ENCODE measurements around the gene ARFIP2. TPM values are rescaled to one million over a fixed set of nuclear protein-coding genes. Genes with fewer than 3 reads are reported as not detected.

Gene ARFIP2
- total RNA-seq, 4 donors from 2014 or later = 86.7 to 124 (median 96.2) TPM

GRCh38 chr11:6485661-6486060, 4.5 kb upstream of the ARFIP2 start:
- H3K9me3 ChIP-seq = no peaks in the 10 kb centered on the region
- peaks cover 0 to 14% of the 10 kb centered on the region in 2 donors for H3K36me3 ChIP-seq
- no peak overlapping the region for H3K27ac ChIP-seq

DNA sequence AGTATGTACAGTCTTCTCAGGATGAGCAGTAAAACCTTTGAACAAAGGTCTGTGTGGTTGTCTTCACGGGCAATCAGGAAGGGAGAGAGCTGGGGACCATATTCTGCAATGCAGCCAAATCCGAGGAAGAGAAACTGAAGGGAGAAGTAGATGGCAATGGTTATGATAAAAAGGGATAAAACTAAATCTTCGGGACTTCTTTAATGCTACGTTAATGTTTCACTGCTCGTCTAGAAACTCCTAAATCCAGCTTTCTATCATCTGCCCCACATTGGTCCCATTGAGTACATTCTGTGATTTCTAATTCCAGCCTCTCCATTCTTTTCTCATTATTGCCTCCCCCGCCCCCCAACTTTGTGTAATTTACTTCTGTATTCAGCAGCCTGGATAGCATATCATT, 1.9 kb upstream of the ARFIP2 start:
- H3K27ac ChIP-seq = no peak overlapping the region
- H3K36me3 ChIP-seq = peaks cover 6 to 15% of the 10 kb centered on the region in 2 donors
- WGBS, 2 donors = 91 to 95% methylated on average over 6 of the region's 6 CpGs

More at GRCh38 chr11:6485661-6486060, 4.5 kb upstream of the ARFIP2 start:
- WGBS, 2 donors = 80 to 83% methylated on average over 3 of the region's 3 CpGs
- intact Hi-C loops (cut with DNase I) = no loop called here
- DNase-seq = no peak
- H3K4me1 ChIP-seq = peaks cover 6 to 9% of the 10 kb centered on the region in 2 donors
- no peak for TF ChIP-seq CTCF (IDR thresholded peaks at IDR 0.05)
- H3K4me3 ChIP-seq (replicated peaks in 1 of 3) = no peak overlapping the region
- no peaks in the 10 kb centered on the region for H3K27me3 ChIP-seq

DNA sequence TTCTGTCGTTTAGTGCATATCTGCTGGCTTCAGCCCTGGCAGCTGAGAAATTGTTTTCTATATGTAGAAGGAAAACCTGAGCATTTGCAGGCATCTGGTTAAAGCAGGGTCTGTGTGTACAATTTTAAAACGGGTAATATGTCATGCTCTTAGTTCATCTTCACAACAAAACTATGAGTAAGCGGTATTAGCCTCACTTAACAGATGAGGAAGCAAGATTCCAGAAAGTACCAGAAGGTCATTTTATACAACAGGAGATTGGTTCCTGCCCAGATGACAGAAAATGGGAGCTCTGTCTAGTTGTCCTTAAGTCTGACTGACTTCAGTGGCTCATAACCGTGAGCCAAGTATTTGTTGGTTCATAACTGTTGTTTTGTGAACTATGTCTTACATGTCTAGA, 1.3 kb upstream of the ARFIP2 start:
- Histone ChIP-seq H3K27me3 (no peaks in the 10 kb centered on the region), H3K4me1 (peaks cover 15 to 19% of the 10 kb centered on the region in 2 donors), H3K27ac (peak overlapping the region in 1 of 3 donors; percentile 67), H3K36me3 (peaks cover 9 to 17% of the 10 kb centered on the region in 2 donors), H3K4me3 (replicated peaks in 1 of 3) (peak overlapping the region in 1 of 3 donors; percentile 74), H3K9me3 (no peaks in the 10 kb centered on the region)
- TF ChIP-seq POLR2A (IDR thresholded peaks at IDR 0.05) (no peak), CTCF (IDR thresholded peaks at IDR 0.05) (no peak)
- DNase-seq = no peak
- intact Hi-C loops (cut with DNase I) = loop anchor here (5.0 kb wide), 1 partner anchor 135 kb away; the partner anchor contains the start of gene TPP1
- 88 to 92% methylated on average over 4 of the region's 4 CpGs for WGBS, 2 donors

More for the DNA sequence above, 1.9 kb upstream of the ARFIP2 start:
- Histone ChIP-seq H3K4me1 (peaks cover 15 to 19% of the 10 kb centered on the region in 2 donors), H3K9me3 (no peaks in the 10 kb centered on the region), H3K4me3 (replicated peaks in 1 of 3) (no peak overlapping the region), H3K27me3 (no peaks in the 10 kb centered on the region)
- no peak for TF ChIP-seq POLR2A (IDR thresholded peaks at IDR 0.05)
- no peak for TF ChIP-seq CTCF (IDR thresholded peaks at IDR 0.05)
- DNase-seq = no peak
- intact Hi-C loops (cut with DNase I) = loop anchor here (5.0 kb wide), 1 partner anchor 134 kb away; the partner anchor contains the start of gene TPP1

DNA sequence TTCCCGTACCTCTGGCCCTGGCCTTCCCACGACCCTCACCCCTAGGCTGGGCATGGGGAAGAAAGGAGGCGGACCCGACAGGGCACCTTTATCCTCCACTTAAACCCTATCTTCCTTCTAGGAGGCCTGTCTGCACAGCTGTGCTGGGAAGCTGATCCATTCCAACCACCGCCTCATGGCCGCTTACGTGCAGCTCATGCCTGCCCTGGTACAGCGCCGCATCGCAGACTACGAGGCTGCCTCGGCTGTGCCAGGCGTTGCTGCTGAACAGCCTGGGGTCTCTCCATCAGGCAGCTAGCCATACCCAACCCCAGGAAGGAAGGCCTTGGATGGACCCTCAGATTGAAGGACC, 769 bp upstream of the ARFIP2 start:
- peak overlapping the region; percentile 44 to 74 (median 60) for H3K4me3 ChIP-seq (replicated peaks in 1 of 3)
- 9 to 13% methylated on average over 13 of the region's 13 CpGs for WGBS, 2 donors
- no peak for DNase-seq
- intact Hi-C loops (cut with DNase I) = loop anchor here (5.0 kb wide), 1 partner anchor 135 kb away; the partner anchor contains the start of gene TPP1
- no peaks in the 10 kb centered on the region for H3K9me3 ChIP-seq
- peak overlapping the region; percentile 55 to 92 (median 67) for H3K27ac ChIP-seq
- no peaks in the 10 kb centered on the region for H3K27me3 ChIP-seq
- H3K36me3 ChIP-seq = peaks cover 14 to 20% of the 10 kb centered on the region in 2 donors
- peaks cover 15 to 19% of the 10 kb centered on the region in 2 donors for H3K4me1 ChIP-seq
- no peak for TF ChIP-seq POLR2A (IDR thresholded peaks at IDR 0.05)
- no peak for TF ChIP-seq CTCF (IDR thresholded peaks at IDR 0.05)

DNA sequence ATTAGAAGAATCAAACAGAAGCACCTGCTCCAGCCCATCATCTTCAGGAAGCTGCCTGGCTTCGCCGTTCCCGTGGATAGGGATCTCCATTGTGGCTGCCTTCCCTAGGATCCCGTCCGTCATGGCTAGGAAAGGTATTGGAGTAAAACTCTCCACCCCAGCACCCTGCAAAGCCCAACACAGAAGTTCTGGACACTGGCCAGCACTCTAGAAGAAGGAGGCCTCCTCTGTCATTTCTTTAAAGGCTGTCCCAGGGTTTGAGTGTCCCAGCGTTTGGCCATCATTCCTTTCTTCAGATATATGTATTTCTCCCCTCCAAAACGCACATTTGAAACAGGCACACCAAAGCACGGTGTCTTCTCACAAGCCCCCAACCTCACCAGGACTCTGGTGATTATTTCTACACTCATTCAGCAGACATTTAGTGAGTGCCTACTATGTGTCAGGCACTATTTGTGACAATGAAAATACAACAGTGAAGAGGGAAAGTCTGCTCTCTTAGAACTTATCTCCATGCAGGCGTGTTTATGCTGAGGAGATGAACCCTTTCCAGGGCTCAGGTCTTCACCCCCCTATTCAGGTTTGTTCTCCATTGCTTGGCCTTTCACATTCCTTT, 724 bp downstream of the ARFIP2 start:
- intact Hi-C loops (cut with DNase I) = loop anchor here (5.0 kb wide), 1 partner anchor 137 kb away; the partner anchor contains the start of gene TPP1

More for the DNA sequence above, 724 bp downstream of the ARFIP2 start:
- WGBS, 2 donors = 61 to 65% methylated on average over 9 of the region's 9 CpGs
- TF ChIP-seq POLR2A (IDR thresholded peaks at IDR 0.05) (no peak), CTCF (IDR thresholded peaks at IDR 0.05) (no peak)
- Histone ChIP-seq H3K27ac (peak overlapping the region in 2 of 3 donors; percentile 67 to 92), H3K36me3 (peaks cover 15 to 19% of the 10 kb centered on the region in 2 donors), H3K9me3 (no peaks in the 10 kb centered on the region), H3K4me1 (peaks cover 15 to 19% of the 10 kb centered on the region in 2 donors), H3K27me3 (no peaks in the 10 kb centered on the region), H3K4me3 (replicated peaks in 1 of 3) (peak overlapping the region; percentile 44 to 74 (median 60))
- peak; percentile 45 to 52 for DNase-seq

All from thyroid gland (tissue), 4 donors.